Smooth muscle cell (in vitro differentiated cells): ENCODE data around the gene UBE2E3. TPM values are rescaled to one million over a fixed set of nuclear protein-coding genes. Genes with fewer than 3 reads are reported as not detected.

ENCODE experiments used
- DNase-seq: peaks from one replicate; lab custom pipeline; 2025; ENCODE audit not compliant: unreplicated experiment; lab: John Stamatoyannopoulos, UW
- H2AFZ ChIP-seq: fragments of 200-600 bp; sonication (generic); 2 replicates; pipeline ENCODE4 v1.6.0; 2016; ENCODE audit warnings: antibody characterized with exemption, low read depth, mild to moderate bottlenecking
- H3F3A ChIP-seq: fragments of 200-600 bp; sonication (generic); 2 replicates; pipeline ENCODE4 v1.6.0; 2017; ENCODE audit warnings: antibody characterized with exemption, low read depth
- H3K27ac ChIP-seq: fragments of 200-600 bp; sonication (generic); 2 replicates; pipeline ENCODE4 v1.5.1; 2016; ENCODE audit warnings: low read depth, mild to moderate bottlenecking
- H3K27me3 ChIP-seq: fragments of 200-600 bp; sonication (generic); 2 replicates; pipeline ENCODE4 v1.6.1; 2016; ENCODE audit warnings: low read depth, mild to moderate bottlenecking
- H3K36me3 ChIP-seq: fragments of 200-600 bp; sonication (generic); 2 replicates; pipeline ENCODE4 v1.5.1; 2016; ENCODE audit warnings: low read depth
- H3K4me1 ChIP-seq: fragments of 200-600 bp; sonication (generic); 2 replicates; pipeline ENCODE4 v1.5.1; 2016; ENCODE audit warnings: low read depth
- H3K4me2 ChIP-seq: fragments of 200-600 bp; sonication (generic); 2 replicates; pipeline ENCODE4 v1.6.0; 2016; ENCODE audit warnings: mild to moderate bottlenecking
- H3K4me3 ChIP-seq: fragments of 200-600 bp; sonication (generic); 2 replicates; pipeline ENCODE4 v1.5.1; 2016; ENCODE audit warnings: mild to moderate bottlenecking
- H3K79me2 ChIP-seq: fragments of 200-600 bp; sonication (generic); 2 replicates; pipeline ENCODE4 v1.6.0; 2016; ENCODE audit warnings: low read depth, mild to moderate bottlenecking
- H3K9ac ChIP-seq: fragments of 200-600 bp; sonication (generic); 2 replicates; pipeline ENCODE4 v1.6.0; 2016; ENCODE audit warnings: low read depth
- H3K9me3 ChIP-seq: fragments of 200-600 bp; sonication (generic); replicated peaks from 2 replicates; pipeline ENCODE4 v1.5.1; 2016; ENCODE audit warnings: low read depth
- H4K20me1 ChIP-seq: fragments of 200-600 bp; sonication (generic); 2 replicates; pipeline ENCODE4 v1.6.0; 2016; ENCODE audit warnings: low read depth
- CTCF ChIP-seq: fragments of 200-600 bp; sonication (generic); IDR thresholded peaks from 2 replicates; pipeline ENCODE4 v1.5.1; 2017; ENCODE audit warnings: borderline replicate concordance, mild to moderate bottlenecking, antibody characterized with exemption; ENCODE audit not compliant: insufficient read depth, poor library complexity, severe bottlenecking
- WGBS: methylation state at CpG from one replicate; pipeline ENCODE4 v1.1.7; 2016; ENCODE audit warnings: low lambda C conversion rate; 5-methylcytosine and 5-hydroxymethylcytosine counted together
- polyA plus RNA-seq: library from polyadenylated mRNA; unstranded; fragments of >200 nt; fragmentation: Nextera tagmentation; extraction: Ambion mirVana; gene quantifications from 2 replicates; pipeline ENCODE4 v1.2.1, GENCODE V29; 2016
- total RNA-seq: library from RNA; depleted of rRNA; stranded (reverse); fragments of >200 nt; gene quantifications from 2 replicates; pipeline ENCODE4 v1.2.3, GENCODE V29; 2014

UBE2E3 gene
- total and polyA plus RNA-seq, 2 experiments from 2014 or later = 225 to 259 TPM

- Histone ChIP-seq H3K79me2 (peaks cover 82% of the 10 kb centered on the region), H3K36me3 (no peaks in the 10 kb centered on the region), H3K4me3 (no peak overlapping the region), H3K9me3 (no peaks in the 10 kb centered on the region), H3K9ac (no peak overlapping the region), H4K20me1 (peaks cover 80% of the 10 kb centered on the region), H2AFZ (no peak overlapping the region), H3K4me1 (no peaks in the 10 kb centered on the region), H3K27ac (no peak overlapping the region), H3F3A (no peaks in the 10 kb centered on the region), H3K27me3 (no peaks in the 10 kb centered on the region), H3K4me2 (no peak overlapping the region)
- DNase-seq = no peak
- WGBS = 100% methylated on average over 1 of the region's 1 CpG
- no peak for TF ChIP-seq CTCF
These were observed 83.3 kb downstream of the UBE2E3 start for GRCh38 chr2:181063696-181064095.

- Histone ChIP-seq H3K9ac (no peak overlapping the region), H3K27me3 (no peaks in the 10 kb centered on the region), H3K4me3 (no peak overlapping the region), H2AFZ (no peak overlapping the region), H3K36me3 (no peaks in the 10 kb centered on the region), H4K20me1 (peaks cover 80% of the 10 kb centered on the region), H3F3A (no peaks in the 10 kb centered on the region), H3K27ac (no peak overlapping the region), H3K9me3 (no peaks in the 10 kb centered on the region), H3K4me1 (no peaks in the 10 kb centered on the region), H3K79me2 (peaks cover 67% of the 10 kb centered on the region), H3K4me2 (no peak overlapping the region)
- no peak for TF ChIP-seq CTCF
- DNase-seq = no peak
These were observed 85.1 kb downstream of the UBE2E3 start for GRCh38 chr2:181065458-181065857.

GRCh38 chr2:181066333-181066732 lies 85.9 kb downstream of the UBE2E3 start:
- H3K9ac ChIP-seq = no peak overlapping the region
- H4K20me1 ChIP-seq = peaks cover 88% of the 10 kb centered on the region
- 91% methylated on average over 1 of the region's 1 CpG for WGBS
- no peaks in the 10 kb centered on the region for H3K27me3 ChIP-seq
- no peak overlapping the region for H3K4me2 ChIP-seq
- H3K4me3 ChIP-seq = no peak overlapping the region
- no peaks in the 10 kb centered on the region for H3F3A ChIP-seq
- no peak overlapping the region for H2AFZ ChIP-seq
- H3K27ac ChIP-seq = no peak overlapping the region
- TF ChIP-seq CTCF = no peak
- no peak for DNase-seq
- peaks cover 62% of the 10 kb centered on the region for H3K79me2 ChIP-seq
- H3K36me3 ChIP-seq = no peaks in the 10 kb centered on the region
- H3K4me1 ChIP-seq = no peaks in the 10 kb centered on the region
- H3K9me3 ChIP-seq = no peaks in the 10 kb centered on the region

- no peak overlapping the region for H3K27ac ChIP-seq
These were observed 89.9 kb downstream of the UBE2E3 start for GRCh38 chr2:181070119-181070835.

More at GRCh38 chr2:181070119-181070835, 89.9 kb downstream of the UBE2E3 start:
- TF ChIP-seq CTCF = no peak
- peaks cover 29% of the 10 kb centered on the region for H3K79me2 ChIP-seq
- no peak overlapping the region for H3K4me3 ChIP-seq
- 19% methylated on average over 2 of the region's 2 CpGs for WGBS
- H3K4me1 ChIP-seq = no peaks in the 10 kb centered on the region
- H3K4me2 ChIP-seq = peak overlapping the region; percentile 8
- H3K9ac ChIP-seq = no peak overlapping the region
- H3K9me3 ChIP-seq = no peaks in the 10 kb centered on the region
- H3F3A ChIP-seq = peaks cover 5% of the 10 kb centered on the region
- no peak overlapping the region for H2AFZ ChIP-seq
- H4K20me1 ChIP-seq = peaks cover 94% of the 10 kb centered on the region
- no peaks in the 10 kb centered on the region for H3K27me3 ChIP-seq
- DNase-seq = no peak
- H3K36me3 ChIP-seq = no peaks in the 10 kb centered on the region
